PC-3 (cell line): Measurements from ENCODE around the gene NACC2. TPM values are rescaled to one million over a fixed set of nuclear protein-coding genes. Genes with fewer than 3 reads are reported as not detected.

ENCODE experiments used
- ATAC-seq: fragments of 200-7000 bp; cut with Tn5 transposase; 2 replicates; pipeline ENCODE4 v1.9.1; 2020; ENCODE audit warnings: mild to moderate bottlenecking, moderate library complexity
- BruUV-seq: library from RNA; stranded (reverse); fragments of 400-500 nt; replicated peaks from 2 replicates; lab custom pipeline; 2021; lab: Mats Ljungman, UMichigan
- CTCF ChIA-PET: fragments of 300-600 bp; sonication (Branson Sonifier 250); formaldehyde crosslinking; loops from one replicate; lab custom pipeline; 2022; ENCODE audit warnings: antibody characterized with exemption; lab: Charles Lee
- POLR2A ChIA-PET: fragments of 300-600 bp; sonication (Branson Sonifier 250); formaldehyde crosslinking; loops from one replicate; lab custom pipeline; 2022; ENCODE audit warnings: antibody characterized with exemption; ENCODE audit not compliant: unreplicated experiment; lab: Charles Lee
- DNase-seq: peaks from one replicate; pipeline ENCODE4 v3.0.0-alpha.2; 2015
- H2AFZ ChIP-seq: fragments of 300-600 bp; sonication (generic); 2 replicates; pipeline ENCODE4 v1.6.0; 2016; ENCODE audit warnings: antibody characterized with exemption, low read length
- H3F3A ChIP-seq: fragments of 300-600 bp; sonication (generic); one replicate; pipeline ENCODE4 v1.6.0; 2017; ENCODE audit warnings: antibody characterized with exemption, low read length, control low read depth, mild to moderate bottlenecking; ENCODE audit not compliant: unreplicated experiment
- H3K27ac ChIP-seq: fragments of 300-600 bp; sonication (generic); 2 replicates; pipeline ENCODE4 v1.5.1; 2016; ENCODE audit warnings: mild to moderate bottlenecking, low read length
- H3K27me3 ChIP-seq: fragments of 300-600 bp; sonication (generic); 2 replicates; pipeline ENCODE4 v1.6.1; 2016; ENCODE audit warnings: low read length, mixed read lengths
- H3K36me3 ChIP-seq: fragments of 300-600 bp; sonication (generic); 2 replicates; pipeline ENCODE4 v1.6.1; 2016; ENCODE audit warnings: low read depth, mixed run types, low read length, mixed read lengths
- H3K4me1 ChIP-seq: fragments of 300-600 bp; sonication (generic); 2 replicates; pipeline ENCODE4 v1.5.1; 2016; ENCODE audit warnings: low read length; ENCODE audit not compliant: insufficient read depth
- H3K4me2 ChIP-seq: fragments of 300-600 bp; sonication (generic); 2 replicates; pipeline ENCODE4 v1.6.0; 2016; ENCODE audit warnings: low read length
- H3K4me3 ChIP-seq: fragments of 300-600 bp; sonication (generic); 2 replicates; pipeline ENCODE4 v1.5.1; 2016; ENCODE audit warnings: mild to moderate bottlenecking, low read length, mixed read lengths
- H3K79me2 ChIP-seq: fragments of 300-600 bp; sonication (generic); 2 replicates; pipeline ENCODE4 v1.6.1; 2017; ENCODE audit warnings: low read length, mixed read lengths
- H3K9ac ChIP-seq: fragments of 300-600 bp; sonication (generic); 2 replicates; pipeline ENCODE4 v1.6.0; 2016; ENCODE audit warnings: mild to moderate bottlenecking, low read length
- H3K9me2 ChIP-seq: fragments of 300-600 bp; sonication (generic); replicated peaks from 2 replicates; pipeline ENCODE4 v1.6.1; 2016; ENCODE audit warnings: mixed run types, low read length, mixed read lengths
- H3K9me3 ChIP-seq: fragments of 300-600 bp; sonication (generic); 2 replicates; pipeline ENCODE4 v1.6.1; 2016; ENCODE audit warnings: low read length, mixed read lengths
- H4K20me1 ChIP-seq: fragments of 300-600 bp; sonication (generic); 2 replicates; pipeline ENCODE4 v1.6.1; 2016; ENCODE audit warnings: low read length, mixed read lengths
- CTCF ChIP-seq: fragments of 300-600 bp; sonication (generic); conservative IDR thresholded peaks from 2 replicates; pipeline ENCODE4 v1.5.1; 2017; ENCODE audit warnings: antibody characterized with exemption, low read depth, mild to moderate bottlenecking, low read length
- EZH2 ChIP-seq: fragments of 300-600 bp; sonication (generic); IDR thresholded peaks from one replicate; pipeline ENCODE4 v1.6.1; 2017; ENCODE audit warnings: antibody characterized with exemption, mild to moderate bottlenecking, low read length; ENCODE audit not compliant: unreplicated experiment
- EZH2phosphoT487 ChIP-seq: fragments of 300-600 bp; sonication (generic); IDR thresholded peaks from 2 replicates; pipeline ENCODE4 v1.6.1; 2018; ENCODE audit warnings: mild to moderate bottlenecking, antibody characterized with exemption, low read length, borderline replicate concordance
- intact Hi-C: fragments of 100-400 bp; cut with micrococcal nuclease; formaldehyde crosslinking; loops from 2 replicates; pipeline ENCODE4 v1.9.0; 2023
- total RNA-seq: library from RNA; depleted of rRNA; stranded (reverse); fragments of >200 nt; gene quantifications from 2 replicates; pipeline ENCODE4 v1.2.3, GENCODE V29; 2014

The NACC2 gene
- total RNA-seq, 1 experiment from 2014 or later = 12.3 TPM

- no peak overlapping the region for H2AFZ ChIP-seq
- no peak overlapping the region for H3K4me3 ChIP-seq
- H3K9me2 ChIP-seq = no peaks in the 10 kb centered on the region
- H3K4me2 ChIP-seq = no peak overlapping the region
- H3K9ac ChIP-seq = no peak overlapping the region
- ATAC-seq (no peak), DNase-seq (no peak)
- POLR2A ChIA-PET = no interaction called here
- H3K9me3 ChIP-seq = no peaks in the 10 kb centered on the region
- BruUV-seq = no TSS peak
- 0 out of 2 replicates have a peak, but pooled peaks cover 2% of the 10 kb centered on the region for H3K4me1 ChIP-seq
- CTCF ChIA-PET = no interaction called here
- intact Hi-C loops = no loop called here
- no peaks in the 10 kb centered on the region for H3F3A ChIP-seq
- no peak for TF ChIP-seq EZH2
- no peak for TF ChIP-seq EZH2phosphoT487
- TF ChIP-seq CTCF = no peak
- H3K27me3 ChIP-seq = peaks cover 17% of the 10 kb centered on the region
- no peaks in the 10 kb centered on the region for H3K79me2 ChIP-seq
- H4K20me1 ChIP-seq = no peaks in the 10 kb centered on the region
- H3K36me3 ChIP-seq = no peaks in the 10 kb centered on the region
- no peak overlapping the region for H3K27ac ChIP-seq
Observed at GRCh38 chr9:135982499-135983207, 112.4 kb downstream of the NACC2 start.

- POLR2A ChIA-PET = no interaction called here
- CTCF ChIA-PET = no interaction called here
- intact Hi-C loops = no loop called here
- 0 out of 2 replicates have a peak, but pooled peaks cover 2% of the 10 kb centered on the region for H3K4me1 ChIP-seq
- no peak overlapping the region for H3K4me2 ChIP-seq
- ATAC-seq (no peak), DNase-seq (no peak)
- H3F3A ChIP-seq = no peaks in the 10 kb centered on the region
- H3K4me3 ChIP-seq = no peak overlapping the region
- H3K27ac ChIP-seq = no peak overlapping the region
- H3K27me3 ChIP-seq = peaks cover 17% of the 10 kb centered on the region
- H3K9me3 ChIP-seq = no peaks in the 10 kb centered on the region
- H2AFZ ChIP-seq = no peak overlapping the region
- H3K79me2 ChIP-seq = no peaks in the 10 kb centered on the region
- TF ChIP-seq CTCF (no peak), EZH2 (no peak), EZH2phosphoT487 (no peak)
- no TSS peak for BruUV-seq
- no peaks in the 10 kb centered on the region for H3K9me2 ChIP-seq
- H4K20me1 ChIP-seq = no peaks in the 10 kb centered on the region
- no peaks in the 10 kb centered on the region for H3K36me3 ChIP-seq
- H3K9ac ChIP-seq = no peak overlapping the region
Observed at GRCh38 chr9:135980926-135981630, 114.0 kb downstream of the NACC2 start.
